ENCODE data around the gene HSD17B14. TPM values are rescaled to one million over a fixed set of nuclear protein-coding genes. Genes with fewer than 3 reads are reported as not detected.

Gene HSD17B14
- total and polyA plus RNA-seq, 9 of the 15 experiments (the other 6 are each of a cell fraction or from before 2014, with no cell fraction given), result 0.16 TPM; not detected in 8

DNA sequence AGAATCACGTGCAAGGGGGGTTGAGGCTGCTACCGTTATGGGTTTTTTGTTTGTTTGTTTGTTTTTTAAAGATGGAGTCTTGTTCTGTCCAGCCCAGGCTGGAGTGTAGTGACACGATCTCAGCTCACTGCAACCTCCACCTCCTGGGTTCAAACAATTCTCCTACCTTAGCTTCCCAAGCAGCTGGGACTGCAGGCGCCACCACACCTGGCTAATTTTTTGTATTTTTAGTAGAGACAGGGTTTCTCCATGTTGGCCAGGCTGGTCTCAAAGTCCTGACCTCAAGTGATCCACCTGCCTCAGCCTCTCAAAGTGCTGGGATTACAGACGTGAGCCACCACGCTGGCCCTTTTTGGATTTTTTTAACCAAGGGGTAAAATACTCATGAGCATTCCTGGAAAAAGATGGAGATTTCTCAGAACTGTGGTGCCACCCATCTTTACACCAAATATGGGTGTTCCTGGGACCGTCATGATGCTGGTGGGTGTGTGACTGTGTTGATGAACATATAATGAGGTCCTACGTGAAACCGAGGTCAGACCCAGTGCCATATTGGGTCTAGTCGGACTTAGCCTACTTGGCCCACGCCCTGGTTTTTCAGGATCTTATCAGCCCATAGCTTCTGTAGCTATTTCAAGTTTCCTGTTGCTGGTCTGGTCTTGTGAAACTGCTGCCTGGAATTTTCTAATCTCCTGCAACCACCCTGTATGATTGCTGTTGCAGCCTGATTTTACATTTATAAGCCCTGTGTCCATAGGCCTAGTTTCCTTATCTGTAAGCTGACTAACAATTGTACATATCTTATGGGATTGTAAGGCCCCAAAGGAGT is 42.1 kb upstream of the HSD17B14 start (continued):
- TF ChIP-seq MEIS2 (IDR thresholded peaks at IDR 0.05; ENCODE audit: partially characterized antibody), result peak; percentile 54
- peak; percentile 93 for TF ChIP-seq ZNF395 (CRISPR knock-in tag; IDR thresholded peaks at IDR 0.05)
- TF ChIP-seq ILF3 (IDR thresholded peaks at IDR 0.05; ENCODE audit: borderline replicate concordance), result peak; percentile 91
- TF ChIP-seq ETV6 (IDR thresholded peaks at IDR 0.05; ENCODE audit: borderline replicate concordance in 1 of 2, low read depth in 2 of 2, low read length in 1 of 2), result peak in 1 of 2 experiments; percentile 76; a peak in 2 of 4 replicates
- no peak for TF ChIP-seq ETV6 (CRISPR knock-in tag; IDR thresholded peaks at IDR 0.05; ENCODE audit: borderline replicate concordance)
- no peak for TF ChIP-seq NR1H2 (CRISPR knock-in tag; IDR thresholded peaks at IDR 0.05)
- 0 out of 2 replicates have a peak, but pooled peaks have one; percentile 4 for TF ChIP-seq TSHZ1 (CRISPR knock-in tag; IDR thresholded peaks at IDR 0.05)
- no peak for TF ChIP-seq ZC3H8 (IDR thresholded peaks at IDR 0.05)
- no peak for TF ChIP-seq ZNF764 (CRISPR knock-in tag; IDR thresholded peaks at IDR 0.05; ENCODE audit: low read depth)
- peak; percentile 97 for TF ChIP-seq MTA2 (IDR thresholded peaks at IDR 0.05; ENCODE audit: low read depth)
- TF ChIP-seq TAF9B (IDR thresholded peaks at IDR 0.05; ENCODE audit: partially characterized antibody), result no peak
- TF ChIP-seq POU5F1 (IDR thresholded peaks at IDR 0.05; ENCODE audit: borderline replicate concordance, low read depth, low read length, partially characterized antibody), result no peak
- no peak for TF ChIP-seq PURB (CRISPR knock-in tag; IDR thresholded peaks at IDR 0.05; ENCODE audit: low read depth)
- no peak for TF ChIP-seq ZNF436 (CRISPR knock-in tag; IDR thresholded peaks at IDR 0.05)
- TF ChIP-seq RBBP5 (IDR thresholded peaks at IDR 0.05; ENCODE audit: borderline replicate concordance, insufficient read depth, low read length, poor library complexity, severe bottlenecking), result no peak
- TF ChIP-seq TEAD1 (CRISPR knock-in tag; IDR thresholded peaks at IDR 0.05), result peak; percentile 97 to 100
- peak; percentile 88 for TF ChIP-seq ZNF589 (CRISPR knock-in tag; IDR thresholded peaks at IDR 0.05; ENCODE audit: low read depth)
- no peak for TF ChIP-seq CREBBP (IDR thresholded peaks at IDR 0.05; ENCODE audit: low read depth, low read length)
- no peak for TF ChIP-seq PATZ1 (CRISPR knock-in tag; IDR thresholded peaks at IDR 0.05; ENCODE audit: borderline replicate concordance)
- no peak for TF ChIP-seq NFYB (IDR thresholded peaks at IDR 0.05; ENCODE audit: extremely low read depth, insufficient read length)
- peak; percentile 99 for TF ChIP-seq PML (IDR thresholded peaks at IDR 0.05; ENCODE audit: low read length)

Data from K562 (cell line).